HCT116 (cell line): ENCODE data around the gene COG2. TPM values are rescaled to one million over a fixed set of nuclear protein-coding genes. Genes with fewer than 3 reads are reported as not detected.

Source experiments
- CBX3 ChIP-seq: IDR thresholded peaks from 2 replicates; pipeline ENCODE4 v1.6.1; 2012; ENCODE audit warnings: low read depth
- ELF1 ChIP-seq: IDR thresholded peaks from 2 replicates; pipeline ENCODE4 v1.6.1; 2012; ENCODE audit warnings: low read depth, borderline replicate concordance
- EZH2 ChIP-seq: fragments of 200-600 bp; sonication (generic); IDR thresholded peaks from 2 replicates; pipeline ENCODE4 v1.6.1; 2017; ENCODE audit warnings: antibody characterized with exemption, mixed run types
- EZH2phosphoT487 ChIP-seq: fragments of 200-600 bp; IDR thresholded peaks from 2 replicates; pipeline ENCODE4 v1.6.1; 2018; ENCODE audit warnings: antibody characterized with exemption, borderline replicate concordance
- RAD21 ChIP-seq: IDR thresholded peaks from 2 replicates; pipeline ENCODE4 v1.6.1; 2012; ENCODE audit warnings: low read depth, mild to moderate bottlenecking
- SIN3A ChIP-seq: IDR thresholded peaks from 2 replicates; pipeline ENCODE4 v1.6.1; 2012; ENCODE audit warnings: low read depth
- SP1 ChIP-seq: IDR thresholded peaks from 2 replicates; pipeline ENCODE4 v1.6.1; 2012; ENCODE audit warnings: low read depth
- ZNF274 ChIP-seq: fragments of 200-500 bp; sonication (Bioruptor generic); IDR thresholded peaks from 2 replicates; pipeline ENCODE4 v1.6.1; 2014; ENCODE audit warnings: mild to moderate bottlenecking, low read depth, low read length, inconsistent platforms
- total RNA-seq: library from RNA; stranded (reverse); gene quantifications from one replicate; pipeline ENCODE4 v1.2.1, GENCODE V29; 2021; ENCODE audit not compliant: unreplicated experiment
- TF ChIP-seq, protein P1 (sequence below): IDR thresholded peaks from 2 replicates; pipeline ENCODE4 v1.6.1; 2012; ENCODE audit warnings: low read depth
- TF ChIP-seq, protein P2 (sequence below), 3 experiments: fragments of 200-600 bp in 1 of 3; sonication (generic) in 1 of 3; IDR thresholded peaks in 2 of 3; conservative IDR thresholded peaks in 1 of 3; 2 replicates each; pipeline ENCODE4 v1.5.1; 2012 to 2017; ENCODE audit warnings: low read depth in 2 of 3, low read length in 2 of 3, antibody characterized with exemption in 1 of 3, borderline replicate concordance in 1 of 3, control low read depth in 1 of 3, mild to moderate bottlenecking in 1 of 3, mixed read lengths in 1 of 3, mixed run types in 1 of 3, moderate library complexity in 1 of 3; ENCODE audit not compliant: insufficient read depth in 1 of 3

The COG2 gene
- total RNA-seq, 1 experiment from 2014 or later: 28.6 TPM

DNA sequence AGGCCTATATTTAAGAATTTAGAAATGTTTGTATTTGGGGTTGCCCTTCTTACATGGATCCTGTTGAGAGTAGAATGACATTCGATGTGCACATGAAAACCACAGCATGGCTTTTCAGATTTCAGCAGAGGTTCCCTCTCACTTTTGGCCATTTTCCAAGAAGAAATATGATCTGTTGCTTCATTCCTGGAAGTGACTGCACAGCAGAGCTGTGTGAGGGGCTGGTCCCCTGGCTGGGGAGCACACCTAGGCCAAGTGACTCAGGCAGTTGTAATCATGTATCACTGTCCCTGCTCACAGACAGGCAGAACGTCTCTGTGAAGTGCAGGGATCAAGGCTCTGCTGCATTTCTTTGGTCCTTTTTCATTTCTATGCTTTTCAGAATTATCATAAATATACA lies 39.3 kb downstream of the COG2 start (continued):
- TF ChIP-seq, protein P1, sequence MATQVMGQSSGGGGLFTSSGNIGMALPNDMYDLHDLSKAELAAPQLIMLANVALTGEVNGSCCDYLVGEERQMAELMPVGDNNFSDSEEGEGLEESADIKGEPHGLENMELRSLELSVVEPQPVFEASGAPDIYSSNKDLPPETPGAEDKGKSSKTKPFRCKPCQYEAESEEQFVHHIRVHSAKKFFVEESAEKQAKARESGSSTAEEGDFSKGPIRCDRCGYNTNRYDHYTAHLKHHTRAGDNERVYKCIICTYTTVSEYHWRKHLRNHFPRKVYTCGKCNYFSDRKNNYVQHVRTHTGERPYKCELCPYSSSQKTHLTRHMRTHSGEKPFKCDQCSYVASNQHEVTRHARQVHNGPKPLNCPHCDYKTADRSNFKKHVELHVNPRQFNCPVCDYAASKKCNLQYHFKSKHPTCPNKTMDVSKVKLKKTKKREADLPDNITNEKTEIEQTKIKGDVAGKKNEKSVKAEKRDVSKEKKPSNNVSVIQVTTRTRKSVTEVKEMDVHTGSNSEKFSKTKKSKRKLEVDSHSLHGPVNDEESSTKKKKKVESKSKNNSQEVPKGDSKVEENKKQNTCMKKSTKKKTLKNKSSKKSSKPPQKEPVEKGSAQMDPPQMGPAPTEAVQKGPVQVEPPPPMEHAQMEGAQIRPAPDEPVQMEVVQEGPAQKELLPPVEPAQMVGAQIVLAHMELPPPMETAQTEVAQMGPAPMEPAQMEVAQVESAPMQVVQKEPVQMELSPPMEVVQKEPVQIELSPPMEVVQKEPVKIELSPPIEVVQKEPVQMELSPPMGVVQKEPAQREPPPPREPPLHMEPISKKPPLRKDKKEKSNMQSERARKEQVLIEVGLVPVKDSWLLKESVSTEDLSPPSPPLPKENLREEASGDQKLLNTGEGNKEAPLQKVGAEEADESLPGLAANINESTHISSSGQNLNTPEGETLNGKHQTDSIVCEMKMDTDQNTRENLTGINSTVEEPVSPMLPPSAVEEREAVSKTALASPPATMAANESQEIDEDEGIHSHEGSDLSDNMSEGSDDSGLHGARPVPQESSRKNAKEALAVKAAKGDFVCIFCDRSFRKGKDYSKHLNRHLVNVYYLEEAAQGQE: no peak
- TF ChIP-seq SP1: peak; percentile 68
- TF ChIP-seq SIN3A: peak; percentile 35
- TF ChIP-seq EZH2: no peak
- TF ChIP-seq ZNF274: no peak
- TF ChIP-seq, protein P2, sequence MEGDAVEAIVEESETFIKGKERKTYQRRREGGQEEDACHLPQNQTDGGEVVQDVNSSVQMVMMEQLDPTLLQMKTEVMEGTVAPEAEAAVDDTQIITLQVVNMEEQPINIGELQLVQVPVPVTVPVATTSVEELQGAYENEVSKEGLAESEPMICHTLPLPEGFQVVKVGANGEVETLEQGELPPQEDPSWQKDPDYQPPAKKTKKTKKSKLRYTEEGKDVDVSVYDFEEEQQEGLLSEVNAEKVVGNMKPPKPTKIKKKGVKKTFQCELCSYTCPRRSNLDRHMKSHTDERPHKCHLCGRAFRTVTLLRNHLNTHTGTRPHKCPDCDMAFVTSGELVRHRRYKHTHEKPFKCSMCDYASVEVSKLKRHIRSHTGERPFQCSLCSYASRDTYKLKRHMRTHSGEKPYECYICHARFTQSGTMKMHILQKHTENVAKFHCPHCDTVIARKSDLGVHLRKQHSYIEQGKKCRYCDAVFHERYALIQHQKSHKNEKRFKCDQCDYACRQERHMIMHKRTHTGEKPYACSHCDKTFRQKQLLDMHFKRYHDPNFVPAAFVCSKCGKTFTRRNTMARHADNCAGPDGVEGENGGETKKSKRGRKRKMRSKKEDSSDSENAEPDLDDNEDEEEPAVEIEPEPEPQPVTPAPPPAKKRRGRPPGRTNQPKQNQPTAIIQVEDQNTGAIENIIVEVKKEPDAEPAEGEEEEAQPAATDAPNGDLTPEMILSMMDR (IDR thresholded peaks at IDR 0.05 in 2 of 3, conservative IDR thresholded peaks at IDR 0.05 in 1 of 3; ENCODE audit: borderline replicate concordance in 1 of 3, insufficient read depth in 1 of 3, low read depth in 2 of 3, low read length in 2 of 3): no peak
- TF ChIP-seq EZH2phosphoT487: no peak
- TF ChIP-seq CBX3: peak; percentile 70
- peak; percentile 24 for TF ChIP-seq RAD21
- TF ChIP-seq ELF1: no peak
